Panc1 (cell line): ENCODE data around the gene MAST3. TPM values are rescaled to one million over a fixed set of nuclear protein-coding genes. Genes with fewer than 3 reads are reported as not detected.

Experiments used
- ATAC-seq: fragments of 200-7000 bp; cut with Tn5 transposase; 2 replicates; pipeline ENCODE4 v1.9.1; 2020; ENCODE audit warnings: mild to moderate bottlenecking, moderate library complexity
- BruUV-seq: library from RNA; stranded (reverse); fragments of 400-500 nt; replicated peaks from 2 replicates; lab custom pipeline; 2021; lab: Mats Ljungman, UMichigan
- CTCF ChIA-PET: fragments of 300-600 bp; sonication (Branson Sonifier 250); formaldehyde crosslinking; loops from one replicate; lab custom pipeline; 2022; ENCODE audit warnings: antibody characterized with exemption; lab: Charles Lee
- POLR2A ChIA-PET: fragments of 300-600 bp; sonication (Branson Sonifier 250); formaldehyde crosslinking; loops from one replicate; lab custom pipeline; 2022; ENCODE audit warnings: antibody characterized with exemption; lab: Charles Lee
- DNase-seq: peaks from one replicate; pipeline ENCODE4 v3.0.0-alpha.2; 2010; ENCODE audit warnings: low read depth, low spot score
- H3K27ac ChIP-seq: 2 replicates; pipeline ENCODE4 v1.5.1; 2011; ENCODE audit warnings: mild to moderate bottlenecking, low read length, inconsistent platforms
- H3K27me3 ChIP-seq: fragments of 200-500 bp; sonication (Bioruptor generic); 2 replicates; pipeline ENCODE4 v1.6.0; 2014; ENCODE audit warnings: low read length, inconsistent platforms; ENCODE audit not compliant: control insufficient read depth, insufficient read depth
- H3K36me3 ChIP-seq: fragments of 200-500 bp; sonication (Bioruptor generic); 2 replicates; pipeline ENCODE4 v1.5.1; 2014; ENCODE audit warnings: inconsistent platforms, mild to moderate bottlenecking, low read length, moderate library complexity; ENCODE audit not compliant: control insufficient read depth, insufficient read depth
- H3K4me1 ChIP-seq: 2 replicates; pipeline ENCODE4 v1.5.1; 2011; ENCODE audit warnings: inconsistent platforms, mild to moderate bottlenecking, low read length, moderate library complexity; ENCODE audit not compliant: control insufficient read depth, insufficient read depth
- H3K4me3 ChIP-seq, 2 experiments: 2 replicates each; pipeline ENCODE4 v1.5.1; 2011 to 2012; ENCODE audit warnings: low read depth in 2 of 2, low read length in 2 of 2, mild to moderate bottlenecking in 2 of 2, inconsistent platforms in 1 of 2, moderate library complexity in 1 of 2
- H3K9me3 ChIP-seq: fragments of 200-500 bp; sonication (Bioruptor generic); 2 replicates; pipeline ENCODE4 v1.5.1; 2014; ENCODE audit warnings: low read depth, mild to moderate bottlenecking, inconsistent platforms, low read length, moderate library complexity; ENCODE audit not compliant: control insufficient read depth, insufficient read depth
- POLR2AphosphoS5 ChIP-seq: IDR thresholded peaks from 2 replicates; pipeline ENCODE4 v1.6.1; 2012; ENCODE audit warnings: mild to moderate bottlenecking, low read depth, low read length, moderate library complexity
- SIN3A ChIP-seq: IDR thresholded peaks from 2 replicates; pipeline ENCODE4 v1.6.1; 2012; ENCODE audit warnings: low read depth, mild to moderate bottlenecking, low read length, moderate library complexity, borderline replicate concordance; ENCODE audit not compliant: insufficient read depth
- TCF7L2 ChIP-seq: IDR thresholded peaks from 2 replicates; pipeline ENCODE4 v1.6.1; 2011; ENCODE audit warnings: mild to moderate bottlenecking, low read depth, low read length, inconsistent platforms
- in situ Hi-C: cut with HindIII; loops from 2 replicates; pipeline ENCODE4 v1.10.0; 2016; ENCODE audit warnings: low sequenced_read_pairs, low pct_unique_long_range_greater_than_20kb
- intact Hi-C: fragments of 100-400 bp; cut with micrococcal nuclease; formaldehyde crosslinking; loops from one replicate; pipeline ENCODE4 v1.10.0; 2022; ENCODE audit not compliant: unreplicated experiment
- total RNA-seq: library from RNA; stranded (reverse); gene quantifications from one replicate; pipeline ENCODE4 v1.2.1, GENCODE V29; 2021; ENCODE audit not compliant: unreplicated experiment
- TF ChIP-seq, protein P1 (sequence below), 2 experiments: IDR thresholded peaks; 2 replicates each; pipeline ENCODE4 v1.6.1; 2011 to 2012; ENCODE audit warnings: low read depth in 2 of 2, control low read depth in 1 of 2, low read length in 1 of 2, mild to moderate bottlenecking in 1 of 2, moderate library complexity in 1 of 2; ENCODE audit not compliant: insufficient read depth in 1 of 2
- TF ChIP-seq, protein P2 (sequence below): fragments of 450-650 bp; IDR thresholded peaks from 2 replicates; pipeline ENCODE4 v1.5.1; 2017; ENCODE audit warnings: mild to moderate bottlenecking

Gene MAST3
- total RNA-seq, 1 experiment from 2014 or later: 13.1 TPM

DNA sequence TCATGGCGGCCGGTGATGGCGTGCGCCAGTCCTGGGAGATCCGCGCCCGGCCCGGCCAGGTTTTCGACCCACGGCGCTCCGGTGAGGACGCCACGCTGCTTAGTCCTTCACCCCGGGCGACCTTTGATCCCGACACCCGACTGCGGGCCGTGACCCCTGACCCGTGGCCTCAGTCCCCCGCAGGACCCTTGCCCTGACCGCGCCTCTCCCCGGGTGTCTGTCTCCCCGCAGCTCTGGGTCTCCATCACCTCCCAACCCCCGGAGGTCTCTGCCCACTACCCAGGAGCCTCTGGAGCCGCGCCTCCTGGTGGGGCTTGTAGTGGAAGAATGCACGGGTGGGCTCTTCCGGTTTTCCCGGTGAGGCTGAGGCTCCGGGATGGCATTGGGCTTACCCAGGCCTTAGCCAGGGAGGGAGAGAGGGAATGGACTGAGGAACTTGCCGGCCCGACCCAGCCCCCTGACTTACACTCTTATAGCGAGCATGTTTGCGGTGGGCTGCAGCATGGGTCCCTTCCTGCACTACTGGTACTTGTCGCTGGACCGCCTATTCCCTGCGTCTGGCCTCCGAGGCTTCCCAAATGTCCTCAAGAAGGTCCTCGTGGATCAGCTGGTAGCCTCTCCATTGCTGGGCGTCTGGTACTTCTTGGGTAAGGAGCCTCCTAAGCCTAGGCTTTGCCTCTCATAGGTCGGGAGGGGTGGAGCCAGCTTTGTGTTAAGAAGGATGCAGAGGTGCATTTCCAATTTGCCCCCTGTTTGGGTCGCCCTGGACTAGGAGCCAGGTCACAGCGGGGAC lies 96.0 kb downstream of the MAST3 start:
- intact Hi-C loops: no loop called here
- no TSS peak for BruUV-seq
- peak overlapping the region; percentile 66 to 73 for H3K4me3 ChIP-seq
- H3K27me3 ChIP-seq: no peaks in the 10 kb centered on the region
- in situ Hi-C loops: no loop called here
- ATAC-seq (no peak), DNase-seq (no peak)
- peaks cover 7% of the 10 kb centered on the region for H3K4me1 ChIP-seq
- no peaks in the 10 kb centered on the region; the same call in 1 of the 2 replicates for H3K36me3 ChIP-seq
- POLR2A ChIA-PET: interaction anchor here (0.6 kb wide), 2 partner anchors 13 to 159 kb away, joined by 3 to 5 read pairs; no protein-coding TSS in a partner anchor
- H3K27ac ChIP-seq: peak overlapping the region; percentile 54
- no peaks in the 10 kb centered on the region for H3K9me3 ChIP-seq
- TF ChIP-seq TCF7L2: no peak
- TF ChIP-seq, protein P1, sequence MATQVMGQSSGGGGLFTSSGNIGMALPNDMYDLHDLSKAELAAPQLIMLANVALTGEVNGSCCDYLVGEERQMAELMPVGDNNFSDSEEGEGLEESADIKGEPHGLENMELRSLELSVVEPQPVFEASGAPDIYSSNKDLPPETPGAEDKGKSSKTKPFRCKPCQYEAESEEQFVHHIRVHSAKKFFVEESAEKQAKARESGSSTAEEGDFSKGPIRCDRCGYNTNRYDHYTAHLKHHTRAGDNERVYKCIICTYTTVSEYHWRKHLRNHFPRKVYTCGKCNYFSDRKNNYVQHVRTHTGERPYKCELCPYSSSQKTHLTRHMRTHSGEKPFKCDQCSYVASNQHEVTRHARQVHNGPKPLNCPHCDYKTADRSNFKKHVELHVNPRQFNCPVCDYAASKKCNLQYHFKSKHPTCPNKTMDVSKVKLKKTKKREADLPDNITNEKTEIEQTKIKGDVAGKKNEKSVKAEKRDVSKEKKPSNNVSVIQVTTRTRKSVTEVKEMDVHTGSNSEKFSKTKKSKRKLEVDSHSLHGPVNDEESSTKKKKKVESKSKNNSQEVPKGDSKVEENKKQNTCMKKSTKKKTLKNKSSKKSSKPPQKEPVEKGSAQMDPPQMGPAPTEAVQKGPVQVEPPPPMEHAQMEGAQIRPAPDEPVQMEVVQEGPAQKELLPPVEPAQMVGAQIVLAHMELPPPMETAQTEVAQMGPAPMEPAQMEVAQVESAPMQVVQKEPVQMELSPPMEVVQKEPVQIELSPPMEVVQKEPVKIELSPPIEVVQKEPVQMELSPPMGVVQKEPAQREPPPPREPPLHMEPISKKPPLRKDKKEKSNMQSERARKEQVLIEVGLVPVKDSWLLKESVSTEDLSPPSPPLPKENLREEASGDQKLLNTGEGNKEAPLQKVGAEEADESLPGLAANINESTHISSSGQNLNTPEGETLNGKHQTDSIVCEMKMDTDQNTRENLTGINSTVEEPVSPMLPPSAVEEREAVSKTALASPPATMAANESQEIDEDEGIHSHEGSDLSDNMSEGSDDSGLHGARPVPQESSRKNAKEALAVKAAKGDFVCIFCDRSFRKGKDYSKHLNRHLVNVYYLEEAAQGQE (IDR thresholded peaks at IDR 0.05; ENCODE audit: insufficient read depth in 1 of 2, low read depth in 2 of 2, low read length in 1 of 2): no peak
- no peak for TF ChIP-seq SIN3A
- no peak for TF ChIP-seq POLR2AphosphoS5
- TF ChIP-seq, protein P2, sequence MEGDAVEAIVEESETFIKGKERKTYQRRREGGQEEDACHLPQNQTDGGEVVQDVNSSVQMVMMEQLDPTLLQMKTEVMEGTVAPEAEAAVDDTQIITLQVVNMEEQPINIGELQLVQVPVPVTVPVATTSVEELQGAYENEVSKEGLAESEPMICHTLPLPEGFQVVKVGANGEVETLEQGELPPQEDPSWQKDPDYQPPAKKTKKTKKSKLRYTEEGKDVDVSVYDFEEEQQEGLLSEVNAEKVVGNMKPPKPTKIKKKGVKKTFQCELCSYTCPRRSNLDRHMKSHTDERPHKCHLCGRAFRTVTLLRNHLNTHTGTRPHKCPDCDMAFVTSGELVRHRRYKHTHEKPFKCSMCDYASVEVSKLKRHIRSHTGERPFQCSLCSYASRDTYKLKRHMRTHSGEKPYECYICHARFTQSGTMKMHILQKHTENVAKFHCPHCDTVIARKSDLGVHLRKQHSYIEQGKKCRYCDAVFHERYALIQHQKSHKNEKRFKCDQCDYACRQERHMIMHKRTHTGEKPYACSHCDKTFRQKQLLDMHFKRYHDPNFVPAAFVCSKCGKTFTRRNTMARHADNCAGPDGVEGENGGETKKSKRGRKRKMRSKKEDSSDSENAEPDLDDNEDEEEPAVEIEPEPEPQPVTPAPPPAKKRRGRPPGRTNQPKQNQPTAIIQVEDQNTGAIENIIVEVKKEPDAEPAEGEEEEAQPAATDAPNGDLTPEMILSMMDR: no peak
- CTCF ChIA-PET: no interaction called here

DNA sequence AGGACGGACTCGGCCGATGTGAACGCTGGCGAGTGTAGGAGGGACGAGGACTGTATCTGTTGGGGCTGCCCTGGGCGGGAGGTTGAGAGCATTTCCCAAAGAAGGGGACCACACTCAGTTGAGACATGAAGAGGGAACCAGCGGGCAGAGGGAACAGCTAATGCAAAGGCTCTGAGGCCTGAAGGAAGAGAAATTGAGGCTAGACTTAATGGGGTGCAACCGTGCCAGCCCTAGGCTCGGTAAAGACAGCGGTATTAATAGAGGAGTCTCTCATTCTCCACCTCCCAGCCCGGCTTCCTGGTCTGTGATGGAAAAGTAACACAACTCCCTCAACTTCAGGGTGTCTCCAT lies 96.6 kb downstream of the MAST3 start:
- intact Hi-C loops (no loop called here), in situ Hi-C loops (no loop called here)
- ATAC-seq (no peak), DNase-seq (no peak)
- TSS peak; percentile 83 for BruUV-seq
- ChIA-PET CTCF (no interaction called here), POLR2A (no interaction called here)
- no peaks in the 10 kb centered on the region for H3K27me3 ChIP-seq
- H3K4me1 ChIP-seq: peaks cover 7% of the 10 kb centered on the region
- no peaks in the 10 kb centered on the region for H3K9me3 ChIP-seq
- no peaks in the 10 kb centered on the region; the same call in 1 of the 2 replicates for H3K36me3 ChIP-seq
- H3K4me3 ChIP-seq: peak overlapping the region; percentile 66 to 73
- no peak overlapping the region for H3K27ac ChIP-seq
- TF ChIP-seq POLR2AphosphoS5: no peak
- TF ChIP-seq TCF7L2: no peak
- TF ChIP-seq, protein P2: no peak
- TF ChIP-seq SIN3A: no peak
- TF ChIP-seq, protein P1 (IDR thresholded peaks at IDR 0.05; ENCODE audit: insufficient read depth in 1 of 2, low read depth in 2 of 2, low read length in 1 of 2): no peak
